ENCODE results near the gene CAPN5. TPM values are rescaled to one million over a fixed set of nuclear protein-coding genes. Genes with fewer than 3 reads are reported as not detected.
A peak's percentile ranks its signal among the peaks of the same experiment; 100 is the strongest.
"Not testable (repeated sequence)": the region's sequence is repeated elsewhere in the genome, so short reads cannot be mapped to it uniquely, and the experiment has no call there.

Gene CAPN5
- total RNA-seq, 1 donor from 2014 or later: 4.0 TPM

DNA sequence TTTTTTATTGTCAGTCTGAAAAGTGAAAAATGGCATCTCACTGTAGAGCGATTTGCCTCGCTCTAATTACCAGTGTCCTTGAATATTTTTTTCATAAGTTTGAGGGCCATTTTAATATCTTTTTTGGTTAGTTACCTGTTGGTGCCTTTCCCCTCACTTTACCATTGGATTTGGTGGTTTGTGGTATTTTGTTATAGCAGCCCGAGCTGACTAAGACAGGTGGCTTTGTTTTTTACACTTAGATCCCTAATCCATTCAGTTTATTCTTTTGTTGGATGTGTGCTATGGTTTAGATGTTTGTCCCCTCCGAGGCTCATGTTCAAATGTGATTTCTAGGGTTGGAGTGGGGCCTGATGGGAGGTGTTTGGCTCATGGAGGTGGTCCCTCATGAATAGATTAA lies 6.5 kb upstream of the CAPN5 start:
- DNase-seq (ENCODE audit: low spot score): no peak
- intact Hi-C loops (cut with DNase I): no loop called here

- intact Hi-C loops (cut with DNase I): not testable (repeated sequence)
These were observed 5.5 kb upstream of the CAPN5 start for GRCh38 chr11:77061258-77061657.

DNA sequence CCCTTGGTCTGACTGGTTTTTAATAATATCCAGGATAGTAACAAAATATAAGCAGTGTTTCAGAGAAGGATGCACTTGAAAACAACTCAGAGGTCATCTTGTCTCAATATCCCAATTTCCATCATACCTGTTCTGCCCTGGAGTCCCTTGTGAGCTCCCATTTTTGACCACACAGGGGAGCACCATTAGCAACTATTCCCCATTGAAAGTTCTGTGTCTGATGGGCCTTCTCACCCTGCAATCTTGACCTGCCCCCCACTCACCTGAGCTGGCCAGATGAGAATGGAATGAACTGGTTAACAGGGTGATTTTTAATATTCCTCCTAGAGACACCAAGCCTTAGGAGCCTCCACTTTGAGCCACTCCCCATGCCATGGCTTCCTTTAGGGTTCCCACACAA lies 3.8 kb upstream of the CAPN5 start:
- intact Hi-C loops (cut with DNase I): no loop called here
- DNase-seq (ENCODE audit: low spot score): no peak

More at GRCh38 chr11:77061258-77061657, 5.5 kb upstream of the CAPN5 start:
- not testable (repeated sequence) for DNase-seq (ENCODE audit: low spot score)

- intact Hi-C loops (cut with DNase I): no loop called here
- DNase-seq (ENCODE audit: low spot score): no peak
These were observed 3.4 kb upstream of the CAPN5 start for GRCh38 chr11:77063407-77063806.

DNA sequence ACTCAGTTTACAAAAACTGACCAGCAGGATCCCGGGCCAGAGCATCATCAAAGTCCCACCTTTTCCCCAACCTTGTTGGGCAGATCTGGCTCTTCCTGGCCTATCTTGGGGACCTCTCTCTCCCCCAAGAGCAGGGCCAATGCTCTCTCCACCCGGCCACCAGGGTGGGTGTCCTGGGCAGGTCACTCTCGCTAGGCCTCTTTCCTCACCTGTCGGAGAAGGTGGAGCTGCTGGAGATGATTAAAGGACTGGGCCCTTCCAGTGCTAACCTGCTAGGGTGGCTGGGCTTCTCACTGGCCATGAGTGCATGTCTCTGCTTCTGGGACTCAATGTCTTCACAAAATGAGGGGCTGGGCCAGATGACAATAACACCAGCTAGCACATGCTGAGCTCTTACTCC lies 2.9 kb upstream of the CAPN5 start:
- peak; percentile 41 for DNase-seq (ENCODE audit: low spot score)
- intact Hi-C loops (cut with DNase I): no loop called here

DNA sequence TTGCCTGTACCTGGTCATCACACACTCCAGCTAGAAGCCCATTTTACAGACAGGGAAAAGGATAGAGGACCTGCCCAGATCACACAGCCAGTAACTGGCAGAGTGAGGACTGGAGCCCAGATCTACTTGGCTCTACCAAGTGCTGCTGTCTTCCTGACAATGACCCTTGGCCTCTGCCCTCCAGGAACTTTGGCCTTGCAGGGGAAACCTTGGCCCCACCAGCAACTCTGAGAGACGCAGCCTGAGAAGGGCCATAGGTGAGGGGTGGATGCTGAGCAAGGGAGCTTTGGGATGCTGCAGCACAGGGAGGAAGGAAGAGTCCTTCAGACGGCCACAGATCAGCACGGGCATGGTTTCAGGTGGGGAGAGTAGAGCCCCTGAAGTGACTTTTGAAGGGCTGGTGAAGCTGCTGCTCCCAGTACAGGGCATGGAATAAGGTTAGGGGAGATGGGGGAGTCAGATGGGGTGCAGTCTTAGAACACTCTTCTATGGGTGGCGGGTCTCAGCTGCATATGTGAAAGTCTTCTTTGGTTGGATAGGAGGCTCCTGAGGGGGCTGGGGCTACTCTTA lies 2.0 kb upstream of the CAPN5 start:
- DNase-seq (ENCODE audit: low spot score): peak; percentile 63
- intact Hi-C loops (cut with DNase I): no loop called here

DNA sequence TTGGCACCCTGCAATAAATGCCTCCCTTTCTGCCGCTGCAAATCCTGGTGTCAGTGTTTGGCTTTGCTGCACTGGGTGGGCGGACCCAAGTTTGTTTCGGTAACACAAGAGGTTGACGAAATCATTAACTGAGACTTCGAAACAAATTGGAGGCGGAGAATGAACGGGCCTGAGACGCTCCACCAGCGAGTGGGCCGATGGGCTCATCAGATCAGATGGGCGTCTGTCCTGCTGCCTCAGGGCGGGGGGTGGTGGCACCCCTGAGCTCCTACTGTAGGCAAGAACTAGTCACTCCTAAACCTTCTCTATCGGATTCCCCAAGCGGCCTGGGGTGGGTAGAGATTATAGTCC lies 918 bp upstream of the CAPN5 start:
- intact Hi-C loops (cut with DNase I): no loop called here
- DNase-seq (ENCODE audit: low spot score): peak; percentile 75

GRCh38 chr11:77067861-77068443 lies 1.2 kb downstream of the CAPN5 start:
- intact Hi-C loops (cut with DNase I): no loop called here
- DNase-seq (ENCODE audit: low spot score): peak; percentile 64

GRCh38 chr11:77068457-77069335 lies 1.9 kb downstream of the CAPN5 start:
- DNase-seq (ENCODE audit: low spot score): peak; percentile 70

GRCh38 chr11:77069336-77069968 lies 2.7 kb downstream of the CAPN5 start:
- peak; percentile 61 for DNase-seq (ENCODE audit: low spot score)
- intact Hi-C loops (cut with DNase I): no loop called here

More at GRCh38 chr11:77068457-77069335, 1.9 kb downstream of the CAPN5 start:
- intact Hi-C loops (cut with DNase I): no loop called here

DNA sequence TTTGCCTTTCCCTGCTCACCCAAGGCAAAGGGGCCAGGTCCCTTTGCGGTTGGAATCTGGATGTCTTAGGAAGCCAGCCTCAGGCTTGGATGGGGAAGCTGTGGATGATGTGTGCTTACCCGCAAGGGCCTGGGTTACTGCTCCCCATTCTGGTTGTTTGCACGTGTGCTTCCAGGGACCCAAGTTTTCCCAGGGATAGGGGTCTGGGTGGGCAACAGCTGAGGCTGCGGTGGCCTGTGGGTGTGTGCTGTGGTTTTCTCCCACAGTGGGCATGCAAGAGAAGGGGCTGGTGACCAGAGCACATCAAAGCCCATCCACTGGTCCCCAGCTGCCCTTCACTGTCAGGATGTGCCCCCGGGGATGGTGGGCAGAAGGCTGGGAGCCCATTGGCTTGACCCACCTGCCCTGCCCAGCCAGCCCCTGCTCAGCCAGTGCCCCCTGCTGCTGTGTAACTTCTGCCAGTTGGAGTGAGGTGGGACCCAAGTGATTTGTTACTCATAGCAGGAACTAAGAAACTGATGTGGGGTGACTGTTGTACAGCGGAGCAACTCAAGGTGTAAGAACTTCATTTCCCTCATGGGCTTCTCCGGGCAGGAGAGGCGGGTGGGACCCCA lies 3.3 kb downstream of the CAPN5 start:
- intact Hi-C loops (cut with DNase I): no loop called here
- DNase-seq (ENCODE audit: low spot score): no peak

DNA sequence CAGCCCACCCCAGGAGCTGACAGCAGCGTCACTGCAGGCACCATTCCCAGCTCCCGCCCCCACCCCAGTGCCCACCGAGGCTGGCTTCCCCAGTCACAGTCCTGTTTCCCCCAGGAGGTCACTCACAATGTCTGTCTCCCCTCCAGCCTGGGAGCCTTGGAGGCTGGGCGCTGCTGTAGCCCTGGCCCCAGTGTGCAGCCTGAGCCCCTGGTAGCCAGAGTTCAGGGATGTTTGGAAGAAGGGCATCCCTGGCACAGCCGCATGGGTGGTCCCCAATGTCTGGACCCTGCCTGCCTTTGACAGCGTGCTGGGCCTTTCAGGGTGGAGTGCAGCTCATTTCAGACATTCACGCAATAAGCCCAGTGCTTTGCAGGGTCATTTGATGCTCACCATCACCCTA lies 4.3 kb downstream of the CAPN5 start:
- DNase-seq (ENCODE audit: low spot score): peak; percentile 53
- intact Hi-C loops (cut with DNase I): no loop called here

DNA sequence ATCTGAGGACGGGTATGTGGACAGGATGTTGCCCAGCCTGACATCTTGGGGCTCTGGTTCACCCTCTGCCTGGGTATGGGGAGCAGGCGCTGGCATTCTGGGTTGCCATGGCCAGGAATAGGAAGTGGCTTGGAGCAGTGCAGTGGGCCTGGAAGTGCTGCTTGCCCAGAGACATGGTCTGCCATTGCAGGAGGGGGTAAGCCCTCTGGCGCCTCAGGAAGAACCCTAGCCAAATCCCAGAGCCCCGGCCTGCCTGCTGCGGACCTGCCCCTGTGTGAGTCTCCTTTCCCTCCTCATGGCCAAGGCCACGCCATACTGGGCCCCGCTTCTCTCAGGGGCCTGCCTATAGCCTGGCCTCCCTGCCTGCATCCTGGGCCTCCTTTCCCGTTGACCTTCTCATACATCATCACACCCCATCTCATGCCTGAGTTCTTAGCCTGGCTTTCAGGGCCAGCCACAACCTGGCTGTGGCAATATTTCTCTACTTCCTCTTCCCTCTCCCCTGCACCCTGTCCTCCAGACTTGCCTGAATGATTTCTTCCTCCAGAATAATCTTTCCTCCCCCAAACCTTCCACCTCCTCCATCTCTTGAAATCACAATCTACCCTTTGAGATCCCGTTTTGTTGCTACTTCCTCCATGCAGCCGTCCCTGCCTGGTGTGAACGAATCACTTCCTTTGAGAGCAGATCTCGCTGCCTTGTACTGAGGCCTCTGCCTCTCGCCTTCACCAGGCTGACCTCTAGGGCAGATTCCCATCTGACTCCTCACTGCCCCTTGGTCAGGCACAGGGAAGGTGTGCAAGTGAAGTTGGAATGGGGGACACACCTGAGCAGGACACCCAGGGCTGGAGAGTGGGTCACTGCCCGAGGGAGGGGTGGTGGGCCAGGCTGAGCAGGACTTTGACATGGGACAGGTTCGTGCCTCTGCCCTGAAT lies 5.2 kb downstream of the CAPN5 start:
- DNase-seq (ENCODE audit: low spot score): peak; percentile 71
- intact Hi-C loops (cut with DNase I): no loop called here

- no peak for DNase-seq (ENCODE audit: low spot score)
- intact Hi-C loops (cut with DNase I): no loop called here
These were observed 6.1 kb downstream of the CAPN5 start for GRCh38 chr11:77072851-77073327.

- intact Hi-C loops (cut with DNase I): no loop called here
These were observed 6.7 kb downstream of the CAPN5 start for GRCh38 chr11:77073328-77074001.

GRCh38 chr11:77074205-77074604 lies 7.4 kb downstream of the CAPN5 start:
- intact Hi-C loops (cut with DNase I): no loop called here
- peak; percentile 68 for DNase-seq (ENCODE audit: low spot score)

More at GRCh38 chr11:77073328-77074001, 6.7 kb downstream of the CAPN5 start:
- peak; percentile 86 for DNase-seq (ENCODE audit: low spot score)

DNA sequence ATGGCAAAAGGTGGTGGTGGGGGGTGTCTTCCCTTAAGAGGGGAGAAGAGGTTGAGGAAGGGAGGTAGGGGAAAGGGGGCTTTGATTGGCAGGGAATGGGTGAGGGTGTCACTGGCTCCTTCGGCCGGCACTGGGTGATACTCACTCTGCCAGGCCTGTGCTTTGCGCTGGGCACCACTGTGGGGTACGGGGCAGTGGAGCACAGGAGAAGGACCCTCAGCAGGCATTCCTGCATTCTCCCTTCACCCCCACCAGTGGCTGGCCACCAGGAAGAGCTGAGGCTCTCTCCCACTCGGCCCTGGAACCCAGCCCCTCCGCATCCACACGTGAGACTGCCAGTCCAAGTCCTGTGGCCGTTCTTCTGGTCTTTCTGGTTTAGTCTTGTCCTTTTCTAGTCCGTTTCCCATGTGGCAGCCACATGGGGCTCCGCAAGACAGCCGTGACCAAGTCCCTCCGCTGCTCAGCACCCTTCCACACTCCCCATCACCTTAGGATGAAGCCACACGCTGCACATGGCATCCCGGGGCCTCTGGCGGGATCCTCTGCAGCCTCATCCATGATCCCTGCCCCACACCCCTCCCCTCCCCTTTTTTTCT lies 8.0 kb downstream of the CAPN5 start:
- no peak for DNase-seq (ENCODE audit: low spot score)
- intact Hi-C loops (cut with DNase I): no loop called here

DNA sequence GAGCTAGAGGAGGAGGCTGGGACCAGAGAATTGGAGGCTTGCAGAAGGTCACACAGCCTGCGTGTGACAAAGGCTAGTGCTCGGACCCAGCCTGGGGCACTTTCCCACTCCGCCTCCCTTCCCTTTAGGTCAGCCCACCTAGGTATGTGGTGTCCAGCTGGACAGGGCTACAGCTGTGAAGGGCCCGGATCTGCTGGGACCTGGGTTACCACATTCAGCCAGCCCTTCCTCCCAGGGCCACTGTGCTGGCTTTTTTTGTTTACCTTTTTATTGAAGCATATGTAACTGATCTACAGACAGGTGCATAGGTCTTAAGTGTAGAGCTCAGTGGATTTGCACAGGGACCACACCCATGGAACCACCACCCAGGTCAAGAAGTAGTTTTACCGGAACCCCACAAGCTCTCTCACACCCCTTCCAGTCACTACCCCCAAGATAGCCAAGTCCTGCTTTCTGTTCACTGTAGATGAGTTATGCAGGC lies 8.7 kb downstream of the CAPN5 start:
- intact Hi-C loops (cut with DNase I): no loop called here
- no peak for DNase-seq (ENCODE audit: low spot score)

All from cardiac septum (tissue), 1 donor.